Panc1 (cell line): ENCODE data around the gene CDH12. TPM values are rescaled to one million over a fixed set of nuclear protein-coding genes. Genes with fewer than 3 reads are reported as not detected.

Experiments
- ATAC-seq: fragments of 200-7000 bp; cut with Tn5 transposase; 2 replicates; pipeline ENCODE4 v1.9.1; 2020; ENCODE audit warnings: mild to moderate bottlenecking, moderate library complexity
- BruUV-seq: library from RNA; stranded (reverse); fragments of 400-500 nt; replicated peaks from 2 replicates; lab custom pipeline; 2021; lab: Mats Ljungman, UMichigan
- CTCF ChIA-PET: fragments of 300-600 bp; sonication (Branson Sonifier 250); formaldehyde crosslinking; loops from one replicate; lab custom pipeline; 2022; ENCODE audit warnings: antibody characterized with exemption; lab: Charles Lee
- POLR2A ChIA-PET: fragments of 300-600 bp; sonication (Branson Sonifier 250); formaldehyde crosslinking; loops from one replicate; lab custom pipeline; 2022; ENCODE audit warnings: antibody characterized with exemption; lab: Charles Lee
- DNase-seq: peaks from one replicate; pipeline ENCODE4 v3.0.0-alpha.2; 2010; ENCODE audit warnings: low read depth, low spot score
- H3K27ac ChIP-seq: 2 replicates; pipeline ENCODE4 v1.5.1; 2011; ENCODE audit warnings: mild to moderate bottlenecking, low read length, inconsistent platforms
- H3K27me3 ChIP-seq: fragments of 200-500 bp; sonication (Bioruptor generic); 2 replicates; pipeline ENCODE4 v1.6.0; 2014; ENCODE audit warnings: low read length, inconsistent platforms; ENCODE audit not compliant: control insufficient read depth, insufficient read depth
- H3K36me3 ChIP-seq: fragments of 200-500 bp; sonication (Bioruptor generic); 2 replicates; pipeline ENCODE4 v1.5.1; 2014; ENCODE audit warnings: inconsistent platforms, mild to moderate bottlenecking, low read length, moderate library complexity; ENCODE audit not compliant: control insufficient read depth, insufficient read depth
- H3K4me1 ChIP-seq: 2 replicates; pipeline ENCODE4 v1.5.1; 2011; ENCODE audit warnings: inconsistent platforms, mild to moderate bottlenecking, low read length, moderate library complexity; ENCODE audit not compliant: control insufficient read depth, insufficient read depth
- H3K4me3 ChIP-seq, 2 experiments: 2 replicates each; pipeline ENCODE4 v1.5.1; 2011 to 2012; ENCODE audit warnings: low read depth in 2 of 2, low read length in 2 of 2, mild to moderate bottlenecking in 2 of 2, inconsistent platforms in 1 of 2, moderate library complexity in 1 of 2
- H3K9me3 ChIP-seq: fragments of 200-500 bp; sonication (Bioruptor generic); 2 replicates; pipeline ENCODE4 v1.5.1; 2014; ENCODE audit warnings: low read depth, mild to moderate bottlenecking, inconsistent platforms, low read length, moderate library complexity; ENCODE audit not compliant: control insufficient read depth, insufficient read depth
- CTCF ChIP-seq: fragments of 450-650 bp; IDR thresholded peaks from 2 replicates; pipeline ENCODE4 v1.5.1; 2017; ENCODE audit warnings: mild to moderate bottlenecking
- POLR2AphosphoS5 ChIP-seq: IDR thresholded peaks from 2 replicates; pipeline ENCODE4 v1.6.1; 2012; ENCODE audit warnings: mild to moderate bottlenecking, low read depth, low read length, moderate library complexity
- REST ChIP-seq, 2 experiments: IDR thresholded peaks; 2 replicates each; pipeline ENCODE4 v1.6.1; 2011 to 2012; ENCODE audit warnings: low read depth in 2 of 2, control low read depth in 1 of 2, low read length in 1 of 2, mild to moderate bottlenecking in 1 of 2, moderate library complexity in 1 of 2; ENCODE audit not compliant: insufficient read depth in 1 of 2
- SIN3A ChIP-seq: IDR thresholded peaks from 2 replicates; pipeline ENCODE4 v1.6.1; 2012; ENCODE audit warnings: low read depth, mild to moderate bottlenecking, low read length, moderate library complexity, borderline replicate concordance; ENCODE audit not compliant: insufficient read depth
- TCF7L2 ChIP-seq: IDR thresholded peaks from 2 replicates; pipeline ENCODE4 v1.6.1; 2011; ENCODE audit warnings: mild to moderate bottlenecking, low read depth, low read length, inconsistent platforms
- in situ Hi-C: cut with HindIII; loops from 2 replicates; pipeline ENCODE4 v1.10.0; 2016; ENCODE audit warnings: low sequenced_read_pairs, low pct_unique_long_range_greater_than_20kb
- intact Hi-C: fragments of 100-400 bp; cut with micrococcal nuclease; formaldehyde crosslinking; loops from one replicate; pipeline ENCODE4 v1.10.0; 2022; ENCODE audit not compliant: unreplicated experiment
- total RNA-seq: library from RNA; stranded (reverse); gene quantifications from one replicate; pipeline ENCODE4 v1.2.1, GENCODE V29; 2021; ENCODE audit not compliant: unreplicated experiment

CDH12 gene
- total RNA-seq, 1 experiment from 2014 or later: not detected

GRCh38 chr5:22842574-22842973 is 10.6 kb downstream of the CDH12 start:
- ChIA-PET POLR2A (no interaction called here), CTCF (no interaction called here)
- no peaks in the 10 kb centered on the region for H3K9me3 ChIP-seq
- H3K36me3 ChIP-seq: no peaks in the 10 kb centered on the region
- DNase-seq (no peak), ATAC-seq (no peak)
- H3K4me1 ChIP-seq: no peaks in the 10 kb centered on the region
- in situ Hi-C loops (no loop called here), intact Hi-C loops (no loop called here)
- H3K27me3 ChIP-seq: no peaks in the 10 kb centered on the region
- no TSS peak for BruUV-seq
- H3K4me3 ChIP-seq: no peak overlapping the region
- H3K27ac ChIP-seq: no peak overlapping the region
- TF ChIP-seq REST (IDR thresholded peaks at IDR 0.05; ENCODE audit: insufficient read depth in 1 of 2, low read depth in 2 of 2, low read length in 1 of 2) (no peak), TCF7L2 (no peak), SIN3A (no peak), CTCF (no peak), POLR2AphosphoS5 (no peak)

- in situ Hi-C loops: no loop called here
- Histone ChIP-seq H3K4me1 (no peaks in the 10 kb centered on the region), H3K27me3 (no peaks in the 10 kb centered on the region), H3K4me3 (no peak overlapping the region), H3K36me3 (no peaks in the 10 kb centered on the region), H3K27ac (no peak overlapping the region), H3K9me3 (no peaks in the 10 kb centered on the region)
- ChIA-PET CTCF (no interaction called here), POLR2A (no interaction called here)
- intact Hi-C loops: no loop called here
- no TSS peak for BruUV-seq
- TF ChIP-seq REST (IDR thresholded peaks at IDR 0.05; ENCODE audit: insufficient read depth in 1 of 2, low read depth in 2 of 2, low read length in 1 of 2): no peak
- TF ChIP-seq TCF7L2: no peak
- no peak for TF ChIP-seq CTCF
- no peak for TF ChIP-seq POLR2AphosphoS5
- TF ChIP-seq SIN3A: no peak
- ATAC-seq (no peak), DNase-seq (no peak)
Observed at GRCh38 chr5:22837803-22838202, 15.3 kb downstream of the CDH12 start.
